DOHH2 (cell line): Measurements from ENCODE around the gene PLA2G6.

Source experiments
- EZH2phosphoT487 ChIP-seq: fragments of 200-600 bp; sonication (generic); IDR thresholded peaks from 2 replicates; pipeline ENCODE4 v1.6.1; 2017; ENCODE audit warnings: borderline replicate concordance, mild to moderate bottlenecking, antibody characterized with exemption, low read length, moderate library complexity, mixed read lengths
- TF ChIP-seq, protein P1 (sequence below): fragments of 200-600 bp; sonication (generic); IDR thresholded peaks from one replicate; pipeline ENCODE4 v1.5.1; 2014; ENCODE audit warnings: antibody characterized with exemption, mild to moderate bottlenecking, low read depth, low read length; ENCODE audit not compliant: poor library complexity, severe bottlenecking

GRCh38 chr22:38103641-38104040 lies 78.0 kb downstream of the PLA2G6 start:
- TF ChIP-seq, protein P1, sequence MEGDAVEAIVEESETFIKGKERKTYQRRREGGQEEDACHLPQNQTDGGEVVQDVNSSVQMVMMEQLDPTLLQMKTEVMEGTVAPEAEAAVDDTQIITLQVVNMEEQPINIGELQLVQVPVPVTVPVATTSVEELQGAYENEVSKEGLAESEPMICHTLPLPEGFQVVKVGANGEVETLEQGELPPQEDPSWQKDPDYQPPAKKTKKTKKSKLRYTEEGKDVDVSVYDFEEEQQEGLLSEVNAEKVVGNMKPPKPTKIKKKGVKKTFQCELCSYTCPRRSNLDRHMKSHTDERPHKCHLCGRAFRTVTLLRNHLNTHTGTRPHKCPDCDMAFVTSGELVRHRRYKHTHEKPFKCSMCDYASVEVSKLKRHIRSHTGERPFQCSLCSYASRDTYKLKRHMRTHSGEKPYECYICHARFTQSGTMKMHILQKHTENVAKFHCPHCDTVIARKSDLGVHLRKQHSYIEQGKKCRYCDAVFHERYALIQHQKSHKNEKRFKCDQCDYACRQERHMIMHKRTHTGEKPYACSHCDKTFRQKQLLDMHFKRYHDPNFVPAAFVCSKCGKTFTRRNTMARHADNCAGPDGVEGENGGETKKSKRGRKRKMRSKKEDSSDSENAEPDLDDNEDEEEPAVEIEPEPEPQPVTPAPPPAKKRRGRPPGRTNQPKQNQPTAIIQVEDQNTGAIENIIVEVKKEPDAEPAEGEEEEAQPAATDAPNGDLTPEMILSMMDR: no peak
- no peak for TF ChIP-seq EZH2phosphoT487
